Measurements from ENCODE around the gene PCDHGC4.

Gene PCDHGC4

GRCh38 chr5:141510850-141511601 is 26.2 kb downstream of the PCDHGC4 start:
- TF ChIP-seq CTCF (IDR thresholded peaks at IDR 0.05; ENCODE audit: insufficient read depth, low read length, poor library complexity, severe bottlenecking): no peak
- peak; percentile 78 for DNase-seq (ENCODE audit: extremely low read depth, insufficient read length)
- H3K27me3 ChIP-seq (replicated peaks; ENCODE audit: control insufficient read depth, insufficient read depth, low read length): no peaks in the 10 kb centered on the region
- peaks cover 2% of the 10 kb centered on the region; the same call in 1 of the 2 replicates for H3K36me3 ChIP-seq (ENCODE audit: control insufficient read depth, insufficient read depth, low read length)
- peak overlapping the region; percentile 67 for H3K4me3 ChIP-seq (replicated peaks; ENCODE audit: low read depth, low read length)

GRCh38 chr5:141511771-141512325 is 27.0 kb downstream of the PCDHGC4 start:
- DNase-seq (ENCODE audit: extremely low read depth, insufficient read length): no peak
- peaks cover 7% of the 10 kb centered on the region for H3K36me3 ChIP-seq (ENCODE audit: control insufficient read depth, insufficient read depth, low read length)
- no peak overlapping the region for H3K4me3 ChIP-seq (replicated peaks; ENCODE audit: low read depth, low read length)
- TF ChIP-seq CTCF (IDR thresholded peaks at IDR 0.05; ENCODE audit: insufficient read depth, low read length, poor library complexity, severe bottlenecking): no peak
- H3K27me3 ChIP-seq (replicated peaks; ENCODE audit: control insufficient read depth, insufficient read depth, low read length): no peaks in the 10 kb centered on the region

- Histone ChIP-seq H3K36me3 (ENCODE audit: control insufficient read depth, insufficient read depth, low read length) (peaks cover 8% of the 10 kb centered on the region), H3K4me3 (replicated peaks; ENCODE audit: low read depth, low read length) (peak overlapping the region; percentile 42), H3K27me3 (replicated peaks; ENCODE audit: control insufficient read depth, insufficient read depth, low read length) (no peaks in the 10 kb centered on the region)
- TF ChIP-seq CTCF (IDR thresholded peaks at IDR 0.05; ENCODE audit: insufficient read depth, low read length, poor library complexity, severe bottlenecking): peak; percentile 91
- DNase-seq (ENCODE audit: extremely low read depth, insufficient read length): peak; percentile 69
These were observed 27.6 kb downstream of the PCDHGC4 start for GRCh38 chr5:141512390-141512910.

GRCh38 chr5:141512911-141513626 is 28.2 kb downstream of the PCDHGC4 start:
- peak; percentile 69 for DNase-seq (ENCODE audit: extremely low read depth, insufficient read length)
- Histone ChIP-seq H3K27me3 (replicated peaks; ENCODE audit: control insufficient read depth, insufficient read depth, low read length) (no peaks in the 10 kb centered on the region), H3K36me3 (ENCODE audit: control insufficient read depth, insufficient read depth, low read length) (peaks cover 8% of the 10 kb centered on the region), H3K4me3 (replicated peaks; ENCODE audit: low read depth, low read length) (peak overlapping the region; percentile 42)
- TF ChIP-seq CTCF (IDR thresholded peaks at IDR 0.05; ENCODE audit: insufficient read depth, low read length, poor library complexity, severe bottlenecking): no peak

GRCh38 chr5:141513627-141514329 is 28.9 kb downstream of the PCDHGC4 start:
- peak overlapping the region; percentile 33 for H3K4me3 ChIP-seq (replicated peaks; ENCODE audit: low read depth, low read length)
- peak; percentile 85 for DNase-seq (ENCODE audit: extremely low read depth, insufficient read length)
- TF ChIP-seq CTCF (IDR thresholded peaks at IDR 0.05; ENCODE audit: insufficient read depth, low read length, poor library complexity, severe bottlenecking): no peak
- H3K27me3 ChIP-seq (replicated peaks; ENCODE audit: control insufficient read depth, insufficient read depth, low read length): no peaks in the 10 kb centered on the region
- H3K36me3 ChIP-seq (ENCODE audit: control insufficient read depth, insufficient read depth, low read length): peaks cover 8% of the 10 kb centered on the region
